Caco-2 (cell line): ENCODE data around the gene CDH13. TPM values are rescaled to one million over a fixed set of nuclear protein-coding genes. Genes with fewer than 3 reads are reported as not detected.

Experiments used
- BruUV-seq: library from RNA; stranded (reverse); fragments of 400-500 nt; replicated peaks from 2 replicates; lab custom pipeline; 2021; lab: Mats Ljungman, UMichigan
- CTCF ChIA-PET: fragments of 300-600 bp; sonication (Branson Sonifier 250); formaldehyde crosslinking; loops from one replicate; lab custom pipeline; 2022; ENCODE audit warnings: antibody characterized with exemption; lab: Charles Lee
- POLR2A ChIA-PET: fragments of 300-600 bp; sonication (Branson Sonifier 250); formaldehyde crosslinking; loops from one replicate; lab custom pipeline; 2022; ENCODE audit warnings: antibody characterized with exemption; lab: Charles Lee
- DNase-seq, 2 experiments: peaks; one replicate each; pipeline versions ENCODE4 v3.0.0 to v3.0.0-alpha.2; 2020 to 2022
- H3K27me3 ChIP-seq: replicated peaks from 2 replicates; pipeline ENCODE4 v1.6.0; 2011; ENCODE audit warnings: low read length; ENCODE audit not compliant: control insufficient read depth, insufficient read depth
- H3K36me3 ChIP-seq: 2 replicates; pipeline ENCODE4 v1.5.1; 2011; ENCODE audit warnings: low read length; ENCODE audit not compliant: control insufficient read depth, insufficient read depth
- H3K4me1 ChIP-seq: fragments of 250-450 bp; sonication (Bioruptor Pico); 2 replicates; pipeline ENCODE4 v1.5.1; 2020; ENCODE audit warnings: mild to moderate bottlenecking
- H3K4me3 ChIP-seq: 2 replicates; pipeline ENCODE4 v1.5.1; 2011; ENCODE audit warnings: low read depth, mild to moderate bottlenecking, control low read depth, low read length
- H3K9me3 ChIP-seq: fragments of 250-450 bp; sonication (Bioruptor Pico); 2 replicates; pipeline ENCODE4 v1.5.1; 2020; ENCODE audit warnings: mild to moderate bottlenecking, moderate library complexity
- H3K27ac Mint-ChIP-seq: one replicate; pipeline ENCODE4 v1.8.0; 2022; ENCODE audit warnings: mixed read lengths; ENCODE audit not compliant: unreplicated experiment
- H3K27me3 Mint-ChIP-seq: one replicate; pipeline ENCODE4 v1.8.0; 2022; ENCODE audit warnings: mixed read lengths; ENCODE audit not compliant: insufficient read depth, unreplicated experiment
- H3K36me3 Mint-ChIP-seq: one replicate; pipeline ENCODE4 v1.8.0; 2022; ENCODE audit warnings: mild to moderate bottlenecking, mixed read lengths; ENCODE audit not compliant: insufficient read depth, unreplicated experiment
- H3K4me1 Mint-ChIP-seq: one replicate; pipeline ENCODE4 v1.8.0; 2022; ENCODE audit warnings: low read depth, mixed read lengths; ENCODE audit not compliant: unreplicated experiment
- H3K4me3 Mint-ChIP-seq: one replicate; pipeline ENCODE4 v1.8.0; 2022; ENCODE audit warnings: mild to moderate bottlenecking, moderate library complexity, mixed read lengths; ENCODE audit not compliant: unreplicated experiment
- H3K9me3 Mint-ChIP-seq: one replicate; pipeline ENCODE4 v1.8.0; 2022; ENCODE audit warnings: mixed read lengths; ENCODE audit not compliant: unreplicated experiment
- intact Hi-C: fragments of 100-400 bp; cut with micrococcal nuclease; formaldehyde crosslinking; loops from one replicate; pipeline ENCODE4 v1.10.0; 2022; ENCODE audit not compliant: unreplicated experiment
- total RNA-seq: library from RNA; stranded (reverse); gene quantifications from 2 replicates; pipeline ENCODE4 v1.2.3, GENCODE V29; 2022
- TF ChIP-seq, protein P1 (sequence below), 2 experiments: fragments of 200-600 bp in 1 of 2; IDR thresholded peaks; 1 replicate in 1 of 2; 2 replicates in 1 of 2; pipeline versions ENCODE4 v1.5.1 to v1.8.0; 2011 to 2022; ENCODE audit warnings: antibody characterized with exemption in 1 of 2, control low read depth in 1 of 2, inconsistent platforms in 1 of 2, low read depth in 1 of 2, low read length in 1 of 2, mild to moderate bottlenecking in 1 of 2, moderate library complexity in 1 of 2; ENCODE audit not compliant: insufficient read depth in 1 of 2, severe bottlenecking in 1 of 2, unreplicated experiment in 1 of 2

Gene CDH13
- total RNA-seq, 1 experiment from 2014 or later: 2.2 TPM

DNA sequence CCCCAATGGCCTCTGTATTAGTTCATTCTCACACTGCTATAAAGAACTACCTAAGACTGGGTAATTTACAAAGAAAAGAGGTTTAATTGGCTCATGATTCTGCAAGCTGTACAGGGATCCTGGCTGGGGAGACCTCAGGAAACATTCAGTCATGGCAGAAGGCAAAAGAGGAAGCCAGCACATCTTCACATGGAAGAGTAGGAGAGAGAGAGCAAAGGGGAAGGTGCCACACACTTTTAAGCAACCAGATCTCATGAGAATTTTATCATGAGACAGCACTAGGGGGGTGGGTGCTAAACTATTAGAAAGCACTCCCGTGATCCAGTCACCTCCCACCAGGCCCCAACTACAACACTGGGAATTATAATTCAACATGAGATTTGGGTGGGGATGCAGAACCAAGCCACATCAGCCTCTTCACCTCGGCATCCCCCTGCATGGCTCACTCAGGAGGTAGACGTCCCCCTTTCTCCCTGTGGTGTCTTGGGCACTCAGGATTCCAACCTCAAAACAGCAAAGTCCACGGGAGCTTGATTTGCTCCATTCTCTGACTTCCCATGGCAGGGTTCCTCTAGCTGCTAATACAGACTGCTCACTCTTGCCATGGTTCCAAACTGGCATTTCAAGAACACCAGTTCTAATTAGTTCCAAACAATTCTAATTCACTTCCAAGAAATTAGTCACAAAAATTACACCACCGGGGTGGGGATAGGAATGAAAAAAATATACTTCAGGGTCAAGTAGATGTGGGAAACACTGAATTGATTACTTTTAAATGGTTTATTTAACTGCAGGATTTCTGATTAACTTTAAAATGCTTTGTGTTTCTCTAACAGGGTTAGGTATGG lies 977.2 kb downstream of the CDH13 start:
- no peaks in the 10 kb centered on the region for H3K36me3 Mint-ChIP-seq
- H3K9me3 Mint-ChIP-seq: no peaks in the 10 kb centered on the region
- no peak overlapping the region for H3K27ac Mint-ChIP-seq
- Histone ChIP-seq H3K4me3 (no peak overlapping the region), H3K4me1 (no peaks in the 10 kb centered on the region), H3K36me3 (no peaks in the 10 kb centered on the region), H3K27me3 (no peaks in the 10 kb centered on the region; the same call in 1 of the 2 replicates), H3K9me3 (no peaks in the 10 kb centered on the region)
- intact Hi-C loops: no loop called here
- ChIA-PET POLR2A (no interaction called here), CTCF (no interaction called here)
- BruUV-seq: no TSS peak
- peaks cover 15% of the 10 kb centered on the region for H3K27me3 Mint-ChIP-seq
- TF ChIP-seq, protein P1, sequence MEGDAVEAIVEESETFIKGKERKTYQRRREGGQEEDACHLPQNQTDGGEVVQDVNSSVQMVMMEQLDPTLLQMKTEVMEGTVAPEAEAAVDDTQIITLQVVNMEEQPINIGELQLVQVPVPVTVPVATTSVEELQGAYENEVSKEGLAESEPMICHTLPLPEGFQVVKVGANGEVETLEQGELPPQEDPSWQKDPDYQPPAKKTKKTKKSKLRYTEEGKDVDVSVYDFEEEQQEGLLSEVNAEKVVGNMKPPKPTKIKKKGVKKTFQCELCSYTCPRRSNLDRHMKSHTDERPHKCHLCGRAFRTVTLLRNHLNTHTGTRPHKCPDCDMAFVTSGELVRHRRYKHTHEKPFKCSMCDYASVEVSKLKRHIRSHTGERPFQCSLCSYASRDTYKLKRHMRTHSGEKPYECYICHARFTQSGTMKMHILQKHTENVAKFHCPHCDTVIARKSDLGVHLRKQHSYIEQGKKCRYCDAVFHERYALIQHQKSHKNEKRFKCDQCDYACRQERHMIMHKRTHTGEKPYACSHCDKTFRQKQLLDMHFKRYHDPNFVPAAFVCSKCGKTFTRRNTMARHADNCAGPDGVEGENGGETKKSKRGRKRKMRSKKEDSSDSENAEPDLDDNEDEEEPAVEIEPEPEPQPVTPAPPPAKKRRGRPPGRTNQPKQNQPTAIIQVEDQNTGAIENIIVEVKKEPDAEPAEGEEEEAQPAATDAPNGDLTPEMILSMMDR (IDR thresholded peaks at IDR 0.05; ENCODE audit: insufficient read depth in 1 of 2, low read depth in 1 of 2, low read length in 1 of 2, severe bottlenecking in 1 of 2, unreplicated experiment in 1 of 2): no peak
- no peak overlapping the region for H3K4me3 Mint-ChIP-seq
- no peak for DNase-seq
- no peaks in the 10 kb centered on the region for H3K4me1 Mint-ChIP-seq

DNA sequence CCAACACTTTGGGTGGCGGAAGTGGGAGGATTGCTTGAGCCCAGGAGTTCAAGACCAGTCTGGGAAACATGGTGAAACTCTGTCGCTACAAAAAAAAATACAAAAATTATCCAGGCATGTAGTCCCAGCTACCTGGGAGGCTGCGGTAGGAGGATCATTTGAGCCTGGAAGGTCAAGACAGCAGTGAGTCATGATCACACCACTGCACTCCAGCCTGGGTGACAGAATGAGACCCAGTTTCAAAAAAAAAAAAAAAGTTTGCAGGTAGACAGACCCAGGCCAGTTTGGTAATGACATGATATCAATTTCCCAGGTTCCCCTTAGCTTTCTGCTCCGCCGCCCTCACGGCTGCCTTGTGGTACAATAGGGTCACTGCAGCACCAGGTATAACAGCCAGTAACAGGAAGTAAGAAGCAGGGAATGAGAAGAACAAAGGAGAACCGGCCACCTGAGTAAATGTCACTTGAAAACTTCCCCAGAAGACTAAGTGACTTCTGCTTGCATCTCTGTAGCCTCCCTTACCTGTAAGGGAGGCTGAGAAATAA lies 979.8 kb downstream of the CDH13 start:
- Histone ChIP-seq H3K36me3 (no peaks in the 10 kb centered on the region), H3K27me3 (no peaks in the 10 kb centered on the region; the same call in 1 of the 2 replicates), H3K4me1 (no peaks in the 10 kb centered on the region), H3K4me3 (no peak overlapping the region), H3K9me3 (no peaks in the 10 kb centered on the region)
- Mint-ChIP-seq H3K27me3 (peaks cover 23% of the 10 kb centered on the region), H3K9me3 (no peaks in the 10 kb centered on the region), H3K27ac (no peak overlapping the region), H3K4me1 (no peaks in the 10 kb centered on the region), H3K4me3 (no peak overlapping the region), H3K36me3 (no peaks in the 10 kb centered on the region)
- no TSS peak for BruUV-seq
- peak in 1 of 2 experiments; percentile 14 for DNase-seq
- ChIA-PET CTCF (interaction anchor here (0.7 kb wide), 2 partner anchors 16 to 734 kb away, joined by 3 to 4 read pairs; no protein-coding TSS in a partner anchor), POLR2A (no interaction called here)
- TF ChIP-seq, protein P1 (IDR thresholded peaks at IDR 0.05; ENCODE audit: insufficient read depth in 1 of 2, low read depth in 1 of 2, low read length in 1 of 2, severe bottlenecking in 1 of 2, unreplicated experiment in 1 of 2): peak in 1 of 2 experiments; percentile 42
- intact Hi-C loops: no loop called here

DNA sequence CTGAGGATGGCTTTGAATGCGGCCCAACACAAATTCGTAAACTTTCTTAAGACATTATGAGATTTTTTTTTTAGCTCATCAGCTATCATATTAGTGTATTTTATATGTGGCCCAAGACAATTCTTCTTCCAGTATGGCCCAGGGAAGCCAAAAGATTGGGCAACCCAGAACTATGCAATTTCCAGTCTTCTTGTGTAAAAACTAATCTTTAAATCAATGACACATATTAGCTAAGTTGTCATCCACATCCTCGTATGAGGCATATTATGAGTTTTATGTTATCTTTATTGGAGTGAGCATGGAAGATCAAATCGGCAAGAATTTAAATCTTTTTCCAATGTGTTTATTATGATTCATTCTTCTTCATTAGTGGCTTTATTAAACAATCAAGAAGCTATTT lies 982.4 kb downstream of the CDH13 start:
- TF ChIP-seq, protein P1 (IDR thresholded peaks at IDR 0.05; ENCODE audit: insufficient read depth in 1 of 2, low read depth in 1 of 2, low read length in 1 of 2, severe bottlenecking in 1 of 2, unreplicated experiment in 1 of 2): no peak
- Histone ChIP-seq H3K36me3 (no peaks in the 10 kb centered on the region), H3K9me3 (no peaks in the 10 kb centered on the region), H3K4me3 (no peak overlapping the region), H3K4me1 (no peaks in the 10 kb centered on the region), H3K27me3 (no peaks in the 10 kb centered on the region)
- H3K27me3 Mint-ChIP-seq: peaks cover 25% of the 10 kb centered on the region
- no peak for DNase-seq
- H3K36me3 Mint-ChIP-seq: no peaks in the 10 kb centered on the region
- ChIA-PET POLR2A (no interaction called here), CTCF (no interaction called here)
- no TSS peak for BruUV-seq
- intact Hi-C loops: no loop called here
- no peak overlapping the region for H3K27ac Mint-ChIP-seq
- peaks cover 11% of the 10 kb centered on the region for H3K9me3 Mint-ChIP-seq
- H3K4me1 Mint-ChIP-seq: no peaks in the 10 kb centered on the region
- no peak overlapping the region for H3K4me3 Mint-ChIP-seq
